ENCODE results near the gene KIF5A.
"Not testable (repeated sequence)": the region's sequence is repeated elsewhere in the genome, so short reads cannot be mapped to it uniquely, and the experiment has no call there.

Gene KIF5A

DNA sequence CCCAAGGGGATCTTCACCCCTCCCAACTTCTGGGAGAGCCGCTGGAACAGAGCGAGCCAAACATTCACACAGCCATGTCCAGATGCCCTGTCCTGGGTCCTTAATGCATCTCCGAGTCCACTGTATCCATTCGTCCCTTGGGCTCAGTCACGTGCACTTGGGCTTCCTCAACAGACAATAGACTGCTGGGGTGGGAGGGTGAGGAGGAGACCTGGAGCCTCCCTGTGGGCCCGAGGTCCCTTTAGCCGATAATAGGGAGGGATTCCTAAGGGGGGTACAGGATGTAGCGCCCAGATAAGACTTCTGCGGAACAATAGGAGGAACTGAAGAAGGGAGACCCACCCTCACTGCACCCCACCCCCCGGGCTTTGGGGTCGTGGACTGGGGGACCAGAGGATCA, 68.1 kb downstream of the KIF5A start:
- no peaks in the 10 kb centered on the region for H4K20me1 ChIP-seq (ENCODE audit: insufficient read depth, low read length)

DNA sequence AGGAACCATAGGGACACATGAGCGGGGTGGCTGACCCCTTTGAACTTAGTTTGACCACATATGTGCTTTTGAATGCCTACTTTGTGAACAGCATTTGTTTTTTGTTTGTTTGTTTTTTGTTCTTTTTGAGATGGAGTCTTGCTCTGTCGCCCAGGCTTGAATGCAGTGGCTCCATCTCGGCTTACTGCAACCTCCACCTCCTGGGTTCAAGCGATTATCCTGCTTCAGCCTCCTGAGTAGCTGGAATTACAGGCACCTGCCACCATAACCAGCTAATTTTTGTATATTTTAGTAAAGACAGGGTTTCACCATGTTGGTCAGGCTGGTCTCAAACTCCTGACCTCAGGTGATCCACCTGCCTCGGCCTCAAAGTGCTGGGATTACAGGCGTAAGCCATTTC, 68.6 kb downstream of the KIF5A start:
- not testable (repeated sequence) for H3K27ac ChIP-seq (ENCODE audit: low read length); H3K36me3 ChIP-seq (replicated peaks; ENCODE audit: low read depth, low read length); H3K9ac ChIP-seq (ENCODE audit: low read length); H2AFZ ChIP-seq (ENCODE audit: low read depth, low read length); H3K79me2 ChIP-seq (ENCODE audit: low read length); H3K4me3 ChIP-seq (ENCODE audit: low read length); H3K9me3 ChIP-seq (ENCODE audit: insufficient read depth, low read length); H3K27me3 ChIP-seq (ENCODE audit: low read depth, low read length); H4K20me1 ChIP-seq (ENCODE audit: insufficient read depth, low read length); H3K4me2 ChIP-seq (ENCODE audit: low read length)
- H3K4me1 ChIP-seq (ENCODE audit: low read length), result peaks cover 16% of the 10 kb centered on the region

More for the DNA sequence above, 68.1 kb downstream of the KIF5A start:
- H3K27me3 ChIP-seq (ENCODE audit: low read depth, low read length), result no peaks in the 10 kb centered on the region
- H3K36me3 ChIP-seq (replicated peaks; ENCODE audit: low read depth, low read length), result peaks cover 4% of the 10 kb centered on the region
- H3K79me2 ChIP-seq (ENCODE audit: low read length), result no peaks in the 10 kb centered on the region
- H3K4me2 ChIP-seq (ENCODE audit: low read length), result no peak overlapping the region
- no peaks in the 10 kb centered on the region for H3K9me3 ChIP-seq (ENCODE audit: insufficient read depth, low read length)
- H3K27ac ChIP-seq (ENCODE audit: low read length), result no peak overlapping the region
- peaks cover 17% of the 10 kb centered on the region for H3K4me1 ChIP-seq (ENCODE audit: low read length)
- H2AFZ ChIP-seq (ENCODE audit: low read depth, low read length), result no peak overlapping the region
- H3K4me3 ChIP-seq (ENCODE audit: low read length), result no peak overlapping the region
- H3K9ac ChIP-seq (ENCODE audit: low read length), result no peak overlapping the region
- no peak for TF ChIP-seq EZH2phosphoT487 (IDR thresholded peaks at IDR 0.05; ENCODE audit: low read depth)
- TF ChIP-seq, protein P1, sequence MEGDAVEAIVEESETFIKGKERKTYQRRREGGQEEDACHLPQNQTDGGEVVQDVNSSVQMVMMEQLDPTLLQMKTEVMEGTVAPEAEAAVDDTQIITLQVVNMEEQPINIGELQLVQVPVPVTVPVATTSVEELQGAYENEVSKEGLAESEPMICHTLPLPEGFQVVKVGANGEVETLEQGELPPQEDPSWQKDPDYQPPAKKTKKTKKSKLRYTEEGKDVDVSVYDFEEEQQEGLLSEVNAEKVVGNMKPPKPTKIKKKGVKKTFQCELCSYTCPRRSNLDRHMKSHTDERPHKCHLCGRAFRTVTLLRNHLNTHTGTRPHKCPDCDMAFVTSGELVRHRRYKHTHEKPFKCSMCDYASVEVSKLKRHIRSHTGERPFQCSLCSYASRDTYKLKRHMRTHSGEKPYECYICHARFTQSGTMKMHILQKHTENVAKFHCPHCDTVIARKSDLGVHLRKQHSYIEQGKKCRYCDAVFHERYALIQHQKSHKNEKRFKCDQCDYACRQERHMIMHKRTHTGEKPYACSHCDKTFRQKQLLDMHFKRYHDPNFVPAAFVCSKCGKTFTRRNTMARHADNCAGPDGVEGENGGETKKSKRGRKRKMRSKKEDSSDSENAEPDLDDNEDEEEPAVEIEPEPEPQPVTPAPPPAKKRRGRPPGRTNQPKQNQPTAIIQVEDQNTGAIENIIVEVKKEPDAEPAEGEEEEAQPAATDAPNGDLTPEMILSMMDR (IDR thresholded peaks at IDR 0.05; ENCODE audit: low read depth, low read length), result no peak

DNA sequence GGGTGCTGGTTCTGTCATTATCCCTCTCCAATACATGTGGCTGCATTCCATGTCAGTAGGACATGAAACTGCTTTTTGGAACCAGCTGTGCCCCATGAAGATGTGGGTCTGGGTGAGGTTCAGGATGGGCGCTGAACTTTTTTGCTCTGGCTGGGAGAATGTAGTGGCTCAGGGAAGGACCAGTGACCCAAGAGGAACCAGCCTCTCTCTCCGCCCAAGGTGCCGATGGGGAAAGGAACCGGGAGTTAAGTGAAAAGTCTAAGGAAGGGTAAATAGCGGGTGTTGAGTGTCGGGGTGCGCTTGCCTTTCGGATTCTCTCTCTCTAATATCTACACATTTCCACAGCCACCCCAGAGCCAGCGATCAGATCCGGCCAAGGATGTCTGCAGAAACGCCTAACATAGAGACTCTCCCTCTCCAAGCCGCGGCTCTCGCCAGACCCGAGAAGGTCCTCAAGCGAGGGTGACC, 69.2 kb downstream of the KIF5A start:
- no peaks in the 10 kb centered on the region for H4K20me1 ChIP-seq (ENCODE audit: insufficient read depth, low read length)
- no peaks in the 10 kb centered on the region for H3K27me3 ChIP-seq (ENCODE audit: low read depth, low read length)
- H2AFZ ChIP-seq (ENCODE audit: low read depth, low read length), result no peak overlapping the region
- H3K27ac ChIP-seq (ENCODE audit: low read length), result no peak overlapping the region
- no peaks in the 10 kb centered on the region for H3K9me3 ChIP-seq (ENCODE audit: insufficient read depth, low read length)
- peaks cover 11% of the 10 kb centered on the region for H3K4me1 ChIP-seq (ENCODE audit: low read length)
- no peak overlapping the region for H3K9ac ChIP-seq (ENCODE audit: low read length)
- H3K79me2 ChIP-seq (ENCODE audit: low read length), result no peaks in the 10 kb centered on the region
- H3K4me3 ChIP-seq (ENCODE audit: low read length), result no peak overlapping the region
- no peak overlapping the region for H3K4me2 ChIP-seq (ENCODE audit: low read length)
- TF ChIP-seq, protein P1 (IDR thresholded peaks at IDR 0.05; ENCODE audit: low read depth, low read length), result no peak
- TF ChIP-seq EZH2phosphoT487 (IDR thresholded peaks at IDR 0.05; ENCODE audit: low read depth), result no peak
- peaks cover 4% of the 10 kb centered on the region for H3K36me3 ChIP-seq (replicated peaks; ENCODE audit: low read depth, low read length)

DNA sequence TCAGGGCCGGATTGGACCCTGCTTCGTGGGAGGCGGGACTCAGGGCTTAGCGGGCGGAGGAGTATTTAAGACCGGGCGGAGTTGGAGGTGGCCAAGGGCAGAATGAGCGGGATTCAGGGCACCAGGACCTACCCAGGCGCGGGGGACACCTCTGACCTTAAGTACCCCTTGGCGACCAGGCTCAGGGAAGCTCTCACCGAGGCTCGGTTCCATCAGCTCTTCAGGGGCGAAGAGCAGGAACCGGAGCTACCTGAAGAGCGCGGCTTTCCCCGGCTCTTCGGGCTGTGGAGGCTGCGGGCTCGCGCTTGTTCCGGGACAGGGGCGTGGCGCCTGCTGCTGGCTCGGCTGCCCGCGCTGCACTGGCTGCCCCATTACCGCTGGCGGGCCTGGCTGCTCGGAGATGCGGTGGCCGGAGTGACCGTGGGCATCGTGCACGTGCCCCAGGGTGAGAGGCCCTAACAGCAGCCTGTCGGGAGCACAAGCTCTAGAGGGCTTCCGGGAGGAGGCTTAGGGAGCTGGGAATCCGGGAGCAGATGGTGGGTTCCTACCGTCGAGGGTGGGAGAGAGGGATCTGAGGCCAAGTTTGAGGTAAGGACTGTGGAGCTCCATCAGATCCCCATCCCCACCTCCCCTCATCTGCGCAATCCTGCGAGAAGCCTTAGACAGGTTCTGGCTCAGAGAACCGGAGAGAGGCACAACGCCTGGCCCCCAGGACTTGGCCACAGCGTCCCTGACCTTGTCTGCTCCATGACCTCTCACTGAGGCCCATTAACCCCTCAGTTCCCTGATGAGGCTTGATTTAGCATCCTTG, 69.8 kb downstream of the KIF5A start:
- Histone ChIP-seq H3K4me3 (ENCODE audit: low read length) (no peak overlapping the region), H3K4me2 (ENCODE audit: low read length) (no peak overlapping the region)

More for the DNA sequence above, 69.8 kb downstream of the KIF5A start:
- Histone ChIP-seq H4K20me1 (ENCODE audit: insufficient read depth, low read length) (no peaks in the 10 kb centered on the region), H3K9ac (ENCODE audit: low read length) (no peak overlapping the region), H3K4me1 (ENCODE audit: low read length) (peaks cover 4% of the 10 kb centered on the region), H2AFZ (ENCODE audit: low read depth, low read length) (no peak overlapping the region), H3K27me3 (ENCODE audit: low read depth, low read length) (no peaks in the 10 kb centered on the region), H3K79me2 (ENCODE audit: low read length) (no peaks in the 10 kb centered on the region), H3K36me3 (replicated peaks; ENCODE audit: low read depth, low read length) (peaks cover 4% of the 10 kb centered on the region), H3K27ac (ENCODE audit: low read length) (no peak overlapping the region), H3K9me3 (ENCODE audit: insufficient read depth, low read length) (no peaks in the 10 kb centered on the region)
- TF ChIP-seq EZH2phosphoT487 (IDR thresholded peaks at IDR 0.05; ENCODE audit: low read depth), result no peak
- TF ChIP-seq, protein P1 (IDR thresholded peaks at IDR 0.05; ENCODE audit: low read depth, low read length), result no peak

Measured in OCI-LY3 (cell line).